HG03439 (cell line): ENCODE measurements around the gene EHD3.
"Not testable (repeated sequence)": the region's sequence is repeated elsewhere in the genome, so short reads cannot be mapped to it uniquely, and the experiment has no call there.

Experiments
- ATAC-seq: cut with Tn5 transposase; IDR thresholded peaks from one replicate; pipeline ENCODE4 v1.9.1; 2021; ENCODE audit warnings: mild to moderate bottlenecking, moderate library complexity; ENCODE audit not compliant: unreplicated experiment

The EHD3 gene

DNA sequence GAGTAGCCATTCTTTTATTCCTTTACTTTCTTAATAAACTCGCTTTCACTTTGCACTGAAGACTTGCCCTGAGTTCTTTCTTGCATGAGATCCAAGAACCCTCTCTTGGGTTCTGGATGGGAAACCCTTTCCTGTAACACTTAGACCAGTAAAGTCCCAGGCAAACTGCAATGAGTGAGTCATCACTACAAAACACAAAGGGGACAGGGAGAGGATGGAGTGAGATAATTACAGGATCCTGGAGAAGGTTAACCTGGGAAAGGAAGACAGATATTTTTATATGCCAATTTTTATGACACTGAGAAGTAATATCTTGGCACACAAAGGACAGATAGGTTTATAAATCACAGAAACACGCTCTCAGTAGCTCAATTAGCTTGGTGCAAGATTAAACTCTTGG is 48.7 kb downstream of the EHD3 start:
- ATAC-seq: no peak

DNA sequence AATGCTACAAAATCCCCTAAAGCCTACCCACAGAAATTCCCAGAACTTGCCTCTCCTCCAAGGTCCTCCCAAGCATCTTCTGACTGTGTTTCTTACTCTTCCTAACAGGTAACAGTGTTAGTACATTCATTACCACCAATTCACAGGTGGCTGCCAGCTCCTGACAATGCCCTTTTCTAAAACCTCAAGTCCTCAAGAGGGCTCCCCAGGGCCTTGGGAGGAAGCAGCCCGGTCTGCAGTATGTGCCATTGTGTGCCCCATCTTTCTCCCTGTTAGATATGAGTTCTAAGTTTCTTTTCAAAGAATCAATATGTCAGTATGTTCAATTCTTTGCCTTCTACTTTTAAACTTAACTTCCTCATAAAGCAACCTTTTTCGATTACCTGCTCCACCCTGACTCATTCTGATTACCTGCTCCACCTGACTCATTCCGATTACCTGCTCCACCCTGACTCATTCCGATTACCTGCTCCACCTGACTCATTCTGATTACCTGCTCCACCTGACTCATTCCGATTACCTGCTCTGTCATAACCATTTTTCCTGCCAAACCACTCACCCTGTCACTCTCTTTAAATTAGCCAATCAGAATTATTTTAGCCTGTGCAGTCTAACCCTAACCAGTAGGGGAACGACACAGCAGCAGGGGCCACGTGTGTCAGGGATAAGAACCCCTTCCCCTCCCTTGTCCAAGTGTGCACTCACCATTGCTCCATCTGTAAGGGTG is 49.4 kb downstream of the EHD3 start:
- not testable (repeated sequence) for ATAC-seq

- ATAC-seq: no peak
Observed at GRCh38 chr2:31284107-31284506, 50.2 kb downstream of the EHD3 start.

- ATAC-seq: no peak
Observed at GRCh38 chr2:31286230-31286629, 52.3 kb downstream of the EHD3 start.

DNA sequence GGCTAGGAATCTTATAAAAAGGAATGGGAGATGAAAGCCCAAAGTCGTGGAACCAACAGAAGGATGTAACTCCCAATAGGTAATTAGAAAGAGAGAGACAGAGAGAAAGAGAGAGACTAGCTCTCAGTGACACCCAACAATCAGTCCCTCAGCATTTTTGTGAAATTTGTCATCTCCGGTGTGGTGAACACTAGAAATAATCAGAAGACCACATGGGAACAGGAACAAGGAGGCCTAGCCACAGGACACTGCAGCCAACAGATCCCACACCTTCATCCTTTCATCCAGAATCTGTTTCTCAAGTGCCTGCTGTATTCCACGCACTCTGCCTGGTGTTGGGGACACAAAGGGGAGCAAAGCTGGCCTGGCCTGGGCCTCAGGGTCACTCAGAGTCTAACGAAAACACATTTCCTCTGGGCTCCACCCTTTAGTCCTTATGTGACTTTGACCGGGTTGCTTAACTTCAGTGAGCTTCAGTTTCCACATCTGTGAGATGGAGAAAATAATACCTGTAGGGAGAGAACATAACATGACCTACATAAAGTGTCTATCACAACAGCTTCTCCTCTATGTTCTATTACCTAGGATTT is 53.1 kb downstream of the EHD3 start:
- no peak for ATAC-seq

DNA sequence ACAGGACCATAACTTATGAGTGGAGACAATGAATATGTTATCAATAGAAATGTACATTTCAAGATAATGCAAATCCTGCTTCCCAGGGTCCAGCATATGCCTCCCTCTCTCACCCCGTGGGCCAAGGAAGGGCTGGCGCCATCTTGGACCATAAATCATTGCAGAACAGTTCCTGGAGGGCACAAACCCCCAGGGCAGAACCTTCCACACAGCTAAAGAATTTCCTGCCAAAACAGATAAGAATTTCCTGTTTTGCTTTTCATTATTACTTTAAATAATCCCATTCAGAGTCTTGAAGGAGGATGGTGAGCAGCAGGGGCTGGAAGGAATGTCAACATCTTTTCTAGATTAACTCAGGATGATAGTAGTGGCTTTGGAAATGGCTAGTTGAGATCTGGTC is 53.7 kb downstream of the EHD3 start:
- no peak for ATAC-seq

DNA sequence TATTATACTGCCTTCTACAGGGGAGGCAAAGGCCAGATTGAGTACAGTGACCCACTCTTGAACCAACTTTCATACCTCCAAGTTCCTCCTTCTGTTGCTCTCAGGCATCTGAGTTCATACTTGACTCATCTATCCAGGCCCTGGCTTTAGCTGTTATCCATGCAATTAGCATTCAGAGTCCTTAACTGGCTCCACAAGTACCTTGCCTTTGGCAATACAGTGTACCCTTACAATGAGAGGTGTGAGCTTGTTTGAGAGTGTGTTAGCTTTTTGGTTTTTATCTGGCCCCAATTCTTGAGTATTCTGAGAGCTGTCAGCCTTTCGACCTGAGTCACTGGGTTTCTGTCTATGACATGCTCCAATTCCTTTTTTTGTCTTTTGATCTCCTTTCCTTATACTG is 60.2 kb downstream of the EHD3 start:
- ATAC-seq: no peak

GRCh38 chr2:31296641-31297287 is 62.8 kb downstream of the EHD3 start:
- ATAC-seq: no peak

DNA sequence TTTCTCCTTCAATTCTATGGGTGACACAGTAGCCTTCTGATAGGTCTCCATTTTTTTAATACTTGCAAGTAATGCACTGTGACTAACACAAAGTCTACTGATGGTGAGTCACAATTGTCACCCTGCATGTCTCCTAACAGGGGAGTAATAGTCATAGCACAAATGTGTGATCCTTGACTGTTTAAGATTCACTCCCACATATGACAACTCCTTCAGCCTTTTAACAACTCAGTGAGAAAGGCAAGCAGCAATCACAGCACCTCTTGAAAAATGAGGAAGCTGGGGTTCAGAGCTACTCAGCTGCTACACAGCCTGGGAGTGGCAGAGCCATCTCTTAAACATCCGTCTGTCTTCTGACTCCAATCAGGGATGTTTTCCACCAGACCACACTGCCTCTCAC is 63.8 kb downstream of the EHD3 start:
- no peak for ATAC-seq

DNA sequence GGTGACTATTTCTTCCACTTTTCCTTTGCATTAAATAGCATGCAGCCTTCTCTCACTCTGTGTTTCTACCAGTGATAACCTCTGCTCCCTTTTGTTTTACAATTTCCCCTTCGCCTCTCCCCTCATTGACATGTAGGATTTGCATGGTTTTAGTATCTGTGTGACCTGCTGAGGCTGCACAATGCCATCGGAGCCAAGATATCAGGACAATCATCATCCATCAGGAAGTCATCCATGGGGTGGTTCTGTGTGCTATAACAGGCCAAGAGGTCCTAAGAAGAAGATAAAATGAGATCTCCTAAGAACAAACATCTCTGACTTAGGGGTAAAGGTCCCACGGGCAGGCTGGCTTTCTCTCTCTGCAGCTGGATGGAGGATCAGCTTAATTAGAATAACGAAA is 65.6 kb downstream of the EHD3 start:
- ATAC-seq: no peak

DNA sequence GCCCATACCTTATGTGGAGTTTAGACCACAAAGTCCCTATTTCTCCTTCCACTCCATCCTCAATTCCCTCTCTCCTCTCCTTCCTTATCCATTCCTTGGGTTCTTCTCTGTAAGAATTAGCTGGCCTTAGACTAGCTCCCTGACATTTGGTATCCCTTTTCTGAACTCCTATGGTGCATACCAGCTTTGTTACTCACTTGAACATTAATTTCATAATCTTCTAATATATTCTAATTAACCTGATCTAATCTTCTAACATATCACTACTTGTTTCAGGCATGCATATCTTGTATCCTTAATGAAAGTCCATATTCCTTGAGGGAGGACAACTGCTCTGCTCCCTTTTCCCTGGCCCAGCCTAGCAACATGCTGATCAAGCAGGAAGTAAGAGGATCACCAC is 66.4 kb downstream of the EHD3 start:
- no peak for ATAC-seq

- ATAC-seq: no peak
Observed at GRCh38 chr2:31302940-31303563, 69.1 kb downstream of the EHD3 start.

GRCh38 chr2:31304816-31305215 is 70.9 kb downstream of the EHD3 start:
- ATAC-seq: no peak

GRCh38 chr2:31312898-31313297 is 78.9 kb downstream of the EHD3 start:
- no peak for ATAC-seq

GRCh38 chr2:31314761-31315160 is 80.8 kb downstream of the EHD3 start:
- ATAC-seq: no peak

DNA sequence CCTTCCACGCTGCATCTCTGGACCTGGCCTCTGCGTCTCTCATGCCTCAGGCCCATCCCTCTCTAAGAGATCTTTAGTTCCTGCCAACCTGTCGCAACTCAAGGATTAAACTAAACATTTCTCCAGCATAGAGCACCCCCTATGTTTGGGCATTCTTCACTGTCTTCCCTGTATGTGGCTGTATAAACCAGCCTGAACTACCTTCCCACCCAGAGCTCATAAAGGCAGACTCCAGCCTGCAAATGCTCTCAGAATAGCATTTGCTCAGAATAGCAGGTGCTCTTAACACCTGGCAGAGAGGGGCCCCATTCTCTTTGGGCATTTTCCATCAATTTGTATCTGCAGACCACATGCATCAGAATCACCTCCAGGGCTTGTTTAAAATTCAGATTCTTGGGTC is 83.4 kb downstream of the EHD3 start:
- ATAC-seq: no peak

DNA sequence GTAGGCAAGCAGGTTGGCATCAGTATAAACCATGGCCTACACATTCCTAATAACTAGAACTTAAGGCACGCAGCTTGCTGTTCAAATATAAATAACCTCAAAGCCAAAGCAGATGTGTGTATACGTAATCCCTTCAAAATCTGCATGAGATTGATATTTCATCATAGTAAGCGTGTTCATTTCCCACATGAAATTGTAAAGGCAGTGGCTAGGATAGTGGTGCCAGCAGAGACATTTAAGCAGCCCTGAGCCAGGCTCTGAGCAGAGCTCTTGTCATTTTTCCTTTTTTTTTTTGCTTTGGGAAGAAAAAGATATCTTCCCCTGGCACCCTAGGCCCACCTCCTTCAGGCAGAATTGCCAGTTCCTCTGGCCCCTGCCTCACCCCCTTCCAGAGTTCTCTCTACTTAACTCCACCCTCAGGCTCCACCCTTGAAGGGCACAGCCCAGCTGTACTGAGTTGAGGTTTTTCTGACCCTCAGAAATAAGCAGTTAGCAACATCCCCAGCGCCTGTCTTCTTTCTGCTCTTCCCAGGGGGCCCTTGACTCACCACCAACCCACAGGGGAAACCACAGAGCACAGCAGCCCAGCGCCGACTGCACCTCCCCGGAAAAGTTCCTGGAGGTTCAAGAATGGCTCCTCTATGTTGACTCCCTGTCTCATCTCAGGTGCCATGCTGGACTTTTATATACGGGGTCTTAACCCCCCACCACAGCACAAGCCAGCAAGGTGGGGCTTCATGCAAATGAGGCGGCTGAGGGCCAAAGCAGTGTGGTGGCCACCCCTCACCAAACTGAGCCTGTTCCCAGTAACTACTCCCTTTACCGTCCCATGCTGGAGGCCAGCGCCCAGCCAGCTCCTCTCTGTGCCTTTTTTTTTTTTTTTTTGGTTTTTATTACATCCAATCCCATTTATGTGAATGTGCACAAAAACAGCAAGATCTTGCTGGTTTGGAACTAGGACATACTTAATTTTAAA is 84.7 kb downstream of the EHD3 start:
- no peak for ATAC-seq
